K562 treated with DMSO at 1 percent for 4 hours (cell line): ENCODE data around the gene ZBTB1. TPM values are rescaled to one million over a fixed set of nuclear protein-coding genes. Genes with fewer than 3 reads are reported as not detected.

Experiments used
- total RNA-seq: library from RNA; unstranded; fragments of 300-600 nt; gene quantifications from 2 replicates; pipeline ENCODE4 v1.2.3, GENCODE V29; 2022; ENCODE audit not compliant: insufficient read depth

Gene ZBTB1
- 6.0 and 12.9 TPM in 2 replicates for total RNA-seq

GRCh38 chr14:64504310-64504896 is at the start of gene ZBTB1:
TSS of gene ZBTB1 (plus strand) at chr14:64504770. CDS start at chr14:64521505, 16,735 bp downstream.

GRCh38 chr14:64465191-64465822 is 39.3 kb upstream of the ZBTB1 start, which contains the start of gene AKAP5:
TSS of gene AKAP5 (plus strand) at chr14:64465499. CDS start at chr14:64468395, 2,896 bp downstream.

GRCh38 chr14:64503434-64504309 is 898 bp upstream of the ZBTB1 start, which contains the start of gene ZBTB25:
TSS of gene ZBTB25 (minus strand) at chr14:64503838. CDS start at chr14:64490533, 13,305 bp downstream.

DNA sequence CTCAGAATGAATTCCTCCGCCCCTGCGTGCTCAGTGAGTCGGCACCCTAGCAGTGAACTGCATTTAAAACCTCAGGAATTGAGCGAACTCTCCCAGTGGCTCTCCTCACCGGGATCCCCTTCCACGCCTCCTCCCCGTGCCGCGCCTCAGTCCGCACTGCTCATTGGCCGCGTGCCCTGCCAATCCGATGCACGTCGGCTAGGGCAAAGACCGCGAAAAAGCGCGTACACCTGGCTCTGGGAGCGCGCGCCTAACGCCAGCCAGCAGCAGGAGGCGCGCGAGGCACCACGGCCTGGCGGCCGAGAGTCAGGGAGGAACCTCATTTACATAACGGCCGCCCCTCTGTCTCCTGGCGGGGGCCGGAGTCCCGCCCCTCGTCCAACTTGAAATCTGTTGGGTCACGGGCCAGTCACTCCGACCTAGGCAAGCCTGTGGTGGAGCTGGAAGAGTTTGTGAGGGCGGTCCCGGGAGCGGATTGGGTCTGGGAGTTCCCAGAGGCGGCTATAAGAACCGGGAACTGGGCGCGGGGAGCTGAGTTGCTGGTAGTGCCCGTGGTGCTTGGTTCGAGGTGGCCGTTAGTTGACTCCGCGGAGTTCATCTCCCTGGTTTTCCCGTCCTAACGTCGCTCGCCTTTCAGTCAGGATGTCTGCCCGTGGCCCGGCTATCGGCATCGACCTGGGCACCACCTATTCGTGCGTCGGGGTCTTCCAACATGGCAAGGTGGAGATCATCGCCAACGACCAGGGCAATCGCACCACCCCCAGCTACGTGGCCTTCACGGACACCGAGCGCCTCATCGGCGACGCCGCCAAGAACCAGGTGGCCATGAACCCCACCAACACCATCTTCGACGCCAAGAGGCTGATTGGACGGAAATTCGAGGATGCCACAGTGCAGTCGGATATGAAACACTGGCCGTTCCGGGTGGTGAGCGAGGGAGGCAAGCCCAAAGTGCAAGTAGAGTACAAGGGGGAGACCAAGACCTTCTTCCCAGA is 35.9 kb downstream of the ZBTB1 start, which contains the start of gene HSPA2:
Gene HSPA2, plus strand, starts transcription at position 534 of the 995 bp plus-strand sequence. Its CDS starts 109 bp downstream, at position 643.

GRCh38 chr14:64549791-64550620 is 45.4 kb downstream of the ZBTB1 start, which contains the start of gene PPP1R36:
TSS of gene PPP1R36 (plus strand) at chr14:64549961. CDS start at chr14:64549998, 37 bp downstream.

Other genes starting within 250 kb of the ZBTB1 start
- gene ESR2, start 210.4 kb upstream of the ZBTB1 start, total RNA-seq = 1.7 and 1.8 TPM in 2 replicates
- gene MTHFD1, start 116.4 kb upstream of the ZBTB1 start, total RNA-seq = 52.1 and 62.0 TPM in 2 replicates
- 0.22 and 0.28 TPM in 2 replicates for gene AKAP5, start 39.3 kb upstream of the ZBTB1 start, total RNA-seq
- gene ZBTB25, start 932 bp upstream of the ZBTB1 start, total RNA-seq = 2.0 and 3.2 TPM in 2 replicates
- gene HSPA2, start 36.0 kb downstream of the ZBTB1 start, total RNA-seq = not detected in 2 replicates
- not detected in 2 replicates for gene PPP1R36, start 45.2 kb downstream of the ZBTB1 start, total RNA-seq
- not detected in 2 replicates for gene PLEKHG3, start 199.7 kb downstream of the ZBTB1 start, total RNA-seq